B cell (primary cell): ENCODE measurements around the gene NCLN. TPM values are rescaled to one million over a fixed set of nuclear protein-coding genes. Genes with fewer than 3 reads are reported as not detected.
A peak's percentile ranks its signal among the peaks of the same experiment; 100 is the strongest.

Experiments
- ATAC-seq: fragments of 200-7000 bp; cut with Tn5 transposase; one replicate; pipeline ENCODE4 v1.10.0; 2021; ENCODE audit warnings: low read depth, mild to moderate bottlenecking, moderate number of reproducible peaks, moderate library complexity
- CTCF ChIA-PET: fragments of 350-600 bp; sonication (Branson Sonifier 250); formaldehyde crosslinking; loops from one replicate; lab custom pipeline; 2021; ENCODE audit warnings: antibody characterized with exemption, inconsistent platforms; lab: Charles Lee
- POLR2A ChIA-PET: fragments of 350-600 bp; sonication (Branson Sonifier 250); formaldehyde crosslinking; loops from one replicate; lab custom pipeline; 2021; ENCODE audit warnings: antibody characterized with exemption; lab: Charles Lee
- DNase-seq: peaks from one replicate; pipeline ENCODE4 v3.0.0; 2013
- H2AFZ ChIP-seq: 2 replicates; pipeline ENCODE4 v1.6.1; 2012; ENCODE audit warnings: mild to moderate bottlenecking, low read depth, low read length; ENCODE audit not compliant: insufficient read depth, poor library complexity, severe bottlenecking
- H3K27ac ChIP-seq, 2 donors: 1 replicate in 1 of 2; 2 replicates in 1 of 2; pipeline ENCODE4 v1.5.1; 2012 to 2013; ENCODE audit warnings: low read length in 2 of 2, mild to moderate bottlenecking in 2 of 2, moderate library complexity in 1 of 2
- H3K27me3 ChIP-seq, 4 experiments: fragments of 200-600 bp in 1 of 4; sonication (generic) in 1 of 4; replicated peaks in 1 of 4; 1 replicate in 2 of 4; 2 replicates in 2 of 4; pipeline versions ENCODE4 v1.6.1 to v1.7.0; 2013 to 2016; ENCODE audit warnings: low read length in 3 of 4, mild to moderate bottlenecking in 2 of 4, mixed read lengths in 1 of 4, moderate library complexity in 1 of 4; ENCODE audit not compliant: insufficient read depth in 4 of 4, control insufficient read depth in 3 of 4; ENCODE audit errors: control extremely low read depth in 1 of 4
- H3K36me3 ChIP-seq, 2 experiments: replicated peaks in 1 of 2; 1 replicate in 1 of 2; 2 replicates in 1 of 2; pipeline versions ENCODE4 v1.6.1 to v1.7.1; 2013; ENCODE audit warnings: low read length in 1 of 2; ENCODE audit not compliant: insufficient read depth in 2 of 2, control insufficient read depth in 1 of 2; ENCODE audit errors: control extremely low read depth in 1 of 2, extremely low read depth in 1 of 2
- H3K4me1 ChIP-seq, 2 donors: fragments of 200-600 bp in 1 of 2; sonication (generic) in 1 of 2; 1 replicate in 1 of 2; 2 replicates in 1 of 2; pipeline versions ENCODE4 v1.5.1 to v1.6.1; 2013 to 2017; ENCODE audit warnings: low read length in 2 of 2; ENCODE audit not compliant: control insufficient read depth in 2 of 2, insufficient read depth in 2 of 2
- H3K4me2 ChIP-seq: replicated peaks from 2 replicates; pipeline ENCODE3; 2012; ENCODE audit warnings: mild to moderate bottlenecking, low read depth, low read length; ENCODE audit not compliant: poor library complexity, severe bottlenecking
- H3K4me3 ChIP-seq, 5 experiments: fragments of 200-600 bp in 1 of 5; sonication (generic) in 1 of 5; 1 replicate in 3 of 5; 2 replicates in 2 of 5; pipeline versions ENCODE4 v1.5.1 to v1.7.0; 2011 to 2016; ENCODE audit warnings: low read length in 4 of 5, mild to moderate bottlenecking in 4 of 5, low read depth in 2 of 5, control low read depth in 1 of 5, moderate library complexity in 1 of 5; ENCODE audit not compliant: insufficient read depth in 1 of 5; ENCODE audit errors: control extremely low read depth in 1 of 5, extremely low read depth in 1 of 5
- H3K79me2 ChIP-seq: fragments of 200-600 bp; sonication (generic); one replicate; pipeline ENCODE4 v1.6.0; 2016; ENCODE audit warnings: low read length; ENCODE audit not compliant: control insufficient read depth, insufficient read depth
- H3K9ac ChIP-seq: fragments of 200-600 bp; sonication (generic); 2 replicates; pipeline ENCODE4 v1.6.1; 2017; ENCODE audit warnings: mild to moderate bottlenecking, low read length, moderate library complexity
- H3K9me3 ChIP-seq, 3 donors: one replicate each; pipeline versions ENCODE4 v1.6.1 to v1.7.1; 2013; ENCODE audit warnings: low read length in 2 of 3; ENCODE audit not compliant: control insufficient read depth in 2 of 3, insufficient read depth in 1 of 3; ENCODE audit errors: control extremely low read depth in 1 of 3
- H4K20me1 ChIP-seq: 2 replicates; pipeline ENCODE4 v1.6.0; 2012; ENCODE audit warnings: mild to moderate bottlenecking, low read length; ENCODE audit not compliant: insufficient read depth, control insufficient read depth, poor library complexity, severe bottlenecking
- H3K27ac Mint-ChIP-seq: one replicate; pipeline ENCODE4 v1.8.0; 2021; ENCODE audit warnings: mixed read lengths
- H3K27me3 Mint-ChIP-seq: one replicate; pipeline ENCODE4 v1.8.0; 2021; ENCODE audit warnings: mixed read lengths
- H3K4me1 Mint-ChIP-seq: one replicate; pipeline ENCODE4 v1.8.0; 2021; ENCODE audit warnings: mixed read lengths
- H3K4me3 Mint-ChIP-seq: one replicate; pipeline ENCODE4 v1.8.0; 2021; ENCODE audit warnings: mixed read lengths
- H3K9me3 Mint-ChIP-seq: one replicate; pipeline ENCODE4 v1.8.0; 2022; ENCODE audit warnings: mixed read lengths; ENCODE audit not compliant: insufficient read depth
- CTCF ChIP-seq: fragments of 200-600 bp; IDR thresholded peaks from one replicate; pipeline ENCODE4 v1.8.0; 2022; ENCODE audit warnings: antibody characterized with exemption, mild to moderate bottlenecking
- EZH2 ChIP-seq: IDR thresholded peaks from 2 replicates; pipeline ENCODE4 v1.6.1; 2012; ENCODE audit warnings: borderline replicate concordance, low read depth, mild to moderate bottlenecking, moderate library complexity, low read length; ENCODE audit not compliant: insufficient read depth, poor library complexity, severe bottlenecking
- WGBS: methylation state at CpG from one replicate; pipeline ENCODE4 v1.1.5; 2013; ENCODE audit warnings: missing lambda C conversion rate; ENCODE audit not compliant: insufficient coverage; 5-methylcytosine and 5-hydroxymethylcytosine counted together
- intact Hi-C: fragments of 100-400 bp; cut with micrococcal nuclease; formaldehyde crosslinking; loops from one replicate; pipeline ENCODE4 v1.10.0; 2022
- polyA plus RNA-seq: library from polyadenylated mRNA; depleted of rRNA; stranded (reverse); fragments of >200 nt; gene quantifications from 2 replicates; pipeline ENCODE4 v1.2.3, GENCODE V29; 2012
- total RNA-seq, 2 donors: library from RNA; stranded (reverse); fragments of 120-200 nt in 1 of 2; gene quantifications; 1 replicate in 1 of 2; 2 replicates in 1 of 2; pipeline versions ENCODE4 v1.2.3 to v1.2.4, GENCODE V29; 2013 to 2022

The NCLN gene
- total and polyA plus RNA-seq, 2 donors (not counting 1 experiment from before 2014, with no cell fraction given), result 55.0 to 82.0 TPM

GRCh38 chr19:3186160-3186688 is 494 bp downstream of the NCLN start:
- H3K4me3 Mint-ChIP-seq, result peak overlapping the region; percentile 87
- CTCF ChIA-PET, result interaction anchor here (0.6 to 1.9 kb wide), 2 partner anchors 24 to 65 kb away, joined by 4 read pairs; no protein-coding TSS in a partner anchor
- no peak for TF ChIP-seq EZH2
- TF ChIP-seq CTCF, result no peak
- peaks cover 95% of the 10 kb centered on the region for H3K79me2 ChIP-seq
- peaks cover 51 to 78% of the 10 kb centered on the region in 2 donors for H3K4me1 ChIP-seq
- peaks cover 66% of the 10 kb centered on the region for H3K4me1 Mint-ChIP-seq
- no peaks in the 10 kb centered on the region for H3K27me3 Mint-ChIP-seq
- under 1% methylated on average over 38 of the region's 38 CpGs for WGBS
- no peak for ATAC-seq
- H3K27ac Mint-ChIP-seq, result peak overlapping the region; percentile 86
- peak overlapping the region; percentile 22 to 88 (median 74) for H3K4me3 ChIP-seq
- no peaks in the 10 kb centered on the region for H3K9me3 ChIP-seq
- H3K4me2 ChIP-seq, result peak overlapping the region; percentile 100
- H3K36me3 ChIP-seq, result peaks cover 0 to 37% of the 10 kb centered on the region in 2 experiments
- peak overlapping the region in 1 of 2 donors; percentile 77 for H3K27ac ChIP-seq
- H3K9ac ChIP-seq, result peak overlapping the region; percentile 88
- H3K9me3 Mint-ChIP-seq, result no peaks in the 10 kb centered on the region
- peaks cover 98% of the 10 kb centered on the region for H4K20me1 ChIP-seq
- H3K27me3 ChIP-seq, result no peaks in the 10 kb centered on the region
- POLR2A ChIA-PET, result interaction anchor here (0.7 kb wide), 1 partner anchor 77 kb away, joined by 3 read pairs; no protein-coding TSS in a partner anchor
- H2AFZ ChIP-seq, result peak overlapping the region; percentile 77
- intact Hi-C loops, result loop anchor here (10.0 kb wide), 3 partner anchors 121 to 1941 kb away; partner anchors contain the start of genes ATP5F1D, FEM1A, MIDN and TLE5
- no peak for DNase-seq
